GM23338 (cell line): ENCODE measurements around the gene RAD51B.

Experiments
- EZH2 ChIP-seq: fragments of 200-600 bp; sonication (generic); IDR thresholded peaks from one replicate; pipeline ENCODE4 v1.8.0; 2017; ENCODE audit warnings: antibody characterized with exemption, mild to moderate bottlenecking, low read depth; ENCODE audit not compliant: unreplicated experiment
- EZH2phosphoT487 ChIP-seq: fragments of 200-600 bp; sonication (generic); IDR thresholded peaks from one replicate; pipeline ENCODE4 v1.8.1; 2018; ENCODE audit warnings: antibody characterized with exemption; ENCODE audit not compliant: unreplicated experiment
- JUNB ChIP-seq: IDR thresholded peaks from one replicate; pipeline ENCODE4 v1.6.1; 2016; ENCODE audit warnings: antibody characterized with exemption; ENCODE audit not compliant: unreplicated experiment
- POLR2AphosphoS5 ChIP-seq: IDR thresholded peaks from 2 replicates; pipeline ENCODE4 v1.6.1; 2016; ENCODE audit warnings: antibody characterized with exemption, low read depth
- ZNF331 ChIP-seq: fragments of 250-450 bp; sonication (Bioruptor Pico); IDR thresholded peaks from 2 replicates; pipeline ENCODE4 v1.5.0; 2020; ENCODE audit warnings: low read depth, mild to moderate bottlenecking, moderate library complexity
- TF ChIP-seq, protein P1 (sequence below), 2 experiments: fragments of 200-600 bp in 1 of 2; sonication (generic) in 1 of 2; conservative IDR thresholded peaks; 2 replicates each; pipeline versions ENCODE4 v1.5.1 to v1.6.1; 2016 to 2017; ENCODE audit warnings: antibody characterized with exemption in 2 of 2, low read depth in 2 of 2, mild to moderate bottlenecking in 2 of 2, moderate library complexity in 1 of 2
- TF ChIP-seq, protein P2 (sequence below): IDR thresholded peaks from one replicate; pipeline ENCODE4 v1.6.1; 2018; ENCODE audit warnings: antibody characterized with exemption; ENCODE audit not compliant: unreplicated experiment

DNA sequence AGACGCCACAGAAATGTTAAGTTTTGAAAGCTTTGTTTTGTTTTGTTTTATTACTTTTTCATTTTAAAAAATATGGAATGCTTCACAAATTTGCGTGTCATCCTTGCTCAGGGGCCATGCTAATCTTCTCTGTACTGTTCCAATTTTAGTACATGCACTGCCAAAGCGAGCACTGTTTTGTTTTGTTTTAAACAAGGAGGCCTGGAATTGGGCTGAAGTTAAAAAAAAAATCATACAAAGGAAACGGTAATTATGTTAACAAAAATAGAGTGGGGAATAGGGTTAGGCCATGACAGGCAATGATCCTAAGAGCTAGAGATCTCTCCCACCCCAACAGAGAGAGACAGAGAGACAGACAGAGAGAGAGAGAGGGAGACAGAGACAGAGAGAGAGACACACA lies 916.3 kb downstream of the RAD51B start:
- TF ChIP-seq, protein P1, sequence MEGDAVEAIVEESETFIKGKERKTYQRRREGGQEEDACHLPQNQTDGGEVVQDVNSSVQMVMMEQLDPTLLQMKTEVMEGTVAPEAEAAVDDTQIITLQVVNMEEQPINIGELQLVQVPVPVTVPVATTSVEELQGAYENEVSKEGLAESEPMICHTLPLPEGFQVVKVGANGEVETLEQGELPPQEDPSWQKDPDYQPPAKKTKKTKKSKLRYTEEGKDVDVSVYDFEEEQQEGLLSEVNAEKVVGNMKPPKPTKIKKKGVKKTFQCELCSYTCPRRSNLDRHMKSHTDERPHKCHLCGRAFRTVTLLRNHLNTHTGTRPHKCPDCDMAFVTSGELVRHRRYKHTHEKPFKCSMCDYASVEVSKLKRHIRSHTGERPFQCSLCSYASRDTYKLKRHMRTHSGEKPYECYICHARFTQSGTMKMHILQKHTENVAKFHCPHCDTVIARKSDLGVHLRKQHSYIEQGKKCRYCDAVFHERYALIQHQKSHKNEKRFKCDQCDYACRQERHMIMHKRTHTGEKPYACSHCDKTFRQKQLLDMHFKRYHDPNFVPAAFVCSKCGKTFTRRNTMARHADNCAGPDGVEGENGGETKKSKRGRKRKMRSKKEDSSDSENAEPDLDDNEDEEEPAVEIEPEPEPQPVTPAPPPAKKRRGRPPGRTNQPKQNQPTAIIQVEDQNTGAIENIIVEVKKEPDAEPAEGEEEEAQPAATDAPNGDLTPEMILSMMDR (conservative IDR thresholded peaks at IDR 0.05; ENCODE audit: low read depth in 2 of 2) = no peak
- TF ChIP-seq EZH2 = no peak
- no peak for TF ChIP-seq ZNF331 (CRISPR knock-in tag)
- TF ChIP-seq, protein P2, sequence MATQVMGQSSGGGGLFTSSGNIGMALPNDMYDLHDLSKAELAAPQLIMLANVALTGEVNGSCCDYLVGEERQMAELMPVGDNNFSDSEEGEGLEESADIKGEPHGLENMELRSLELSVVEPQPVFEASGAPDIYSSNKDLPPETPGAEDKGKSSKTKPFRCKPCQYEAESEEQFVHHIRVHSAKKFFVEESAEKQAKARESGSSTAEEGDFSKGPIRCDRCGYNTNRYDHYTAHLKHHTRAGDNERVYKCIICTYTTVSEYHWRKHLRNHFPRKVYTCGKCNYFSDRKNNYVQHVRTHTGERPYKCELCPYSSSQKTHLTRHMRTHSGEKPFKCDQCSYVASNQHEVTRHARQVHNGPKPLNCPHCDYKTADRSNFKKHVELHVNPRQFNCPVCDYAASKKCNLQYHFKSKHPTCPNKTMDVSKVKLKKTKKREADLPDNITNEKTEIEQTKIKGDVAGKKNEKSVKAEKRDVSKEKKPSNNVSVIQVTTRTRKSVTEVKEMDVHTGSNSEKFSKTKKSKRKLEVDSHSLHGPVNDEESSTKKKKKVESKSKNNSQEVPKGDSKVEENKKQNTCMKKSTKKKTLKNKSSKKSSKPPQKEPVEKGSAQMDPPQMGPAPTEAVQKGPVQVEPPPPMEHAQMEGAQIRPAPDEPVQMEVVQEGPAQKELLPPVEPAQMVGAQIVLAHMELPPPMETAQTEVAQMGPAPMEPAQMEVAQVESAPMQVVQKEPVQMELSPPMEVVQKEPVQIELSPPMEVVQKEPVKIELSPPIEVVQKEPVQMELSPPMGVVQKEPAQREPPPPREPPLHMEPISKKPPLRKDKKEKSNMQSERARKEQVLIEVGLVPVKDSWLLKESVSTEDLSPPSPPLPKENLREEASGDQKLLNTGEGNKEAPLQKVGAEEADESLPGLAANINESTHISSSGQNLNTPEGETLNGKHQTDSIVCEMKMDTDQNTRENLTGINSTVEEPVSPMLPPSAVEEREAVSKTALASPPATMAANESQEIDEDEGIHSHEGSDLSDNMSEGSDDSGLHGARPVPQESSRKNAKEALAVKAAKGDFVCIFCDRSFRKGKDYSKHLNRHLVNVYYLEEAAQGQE = no peak
- no peak for TF ChIP-seq EZH2phosphoT487
- TF ChIP-seq POLR2AphosphoS5 = no peak
- no peak for TF ChIP-seq JUNB
